Skeletal muscle tissue (tissue), 4 donors: ENCODE results near the gene TXLNA. TPM values are rescaled to one million over a fixed set of nuclear protein-coding genes. Genes with fewer than 3 reads are reported as not detected.
"Not testable (repeated sequence)": the region's sequence is repeated elsewhere in the genome, so short reads cannot be mapped to it uniquely, and the experiment has no call there.

Source experiments
- H3K27ac ChIP-seq: one replicate; pipeline ENCODE4 v1.7.0; 2013; ENCODE audit warnings: mild to moderate bottlenecking, low read depth, low read length, inconsistent platforms
- H3K27me3 ChIP-seq, 3 donors: one replicate each; pipeline ENCODE4 v1.7.0; 2013; ENCODE audit warnings: low read length in 3 of 3; ENCODE audit not compliant: control insufficient read depth in 3 of 3, insufficient read depth in 3 of 3
- H3K36me3 ChIP-seq, 3 donors: one replicate each; pipeline ENCODE4 v1.7.0; 2013; ENCODE audit warnings: low read length in 3 of 3; ENCODE audit not compliant: control insufficient read depth in 3 of 3, insufficient read depth in 3 of 3
- H3K4me1 ChIP-seq, 3 donors: one replicate each; pipeline ENCODE4 v1.7.0; 2013; ENCODE audit warnings: low read length in 3 of 3, mild to moderate bottlenecking in 3 of 3; ENCODE audit not compliant: control insufficient read depth in 3 of 3, insufficient read depth in 3 of 3
- H3K4me3 ChIP-seq, 3 donors: one replicate each; pipeline ENCODE4 v1.7.0; 2013; ENCODE audit warnings: low read length in 3 of 3
- H3K9ac ChIP-seq, 3 donors: one replicate each; pipeline ENCODE4 v1.7.0; 2013; ENCODE audit warnings: low read length in 3 of 3, mild to moderate bottlenecking in 3 of 3, moderate library complexity in 2 of 3, low read depth in 1 of 3
- H3K9me3 ChIP-seq, 3 donors: one replicate each; pipeline ENCODE4 v1.7.0; 2013; ENCODE audit warnings: low read length in 3 of 3; ENCODE audit not compliant: control insufficient read depth in 3 of 3
- total RNA-seq: library from RNA; depleted of rRNA; stranded (reverse); fragments of >200 nt; gene quantifications from one replicate; pipeline ENCODE4 v1.2.3, GENCODE V29; 2014
- donor health status: Osteomylitis.

The TXLNA gene
- total RNA-seq, 1 donor from 2014 or later = 30.8 TPM

- H3K9me3 ChIP-seq = no peaks in the 10 kb centered on the region
- H3K9ac ChIP-seq = no peak overlapping the region
- H3K4me1 ChIP-seq = peaks cover 9 to 14% (median 14%) of the 10 kb centered on the region in 3 donors
- peaks cover 7 to 15% (median 8%) of the 10 kb centered on the region in 3 donors for H3K36me3 ChIP-seq
- H3K27ac ChIP-seq = peak overlapping the region; percentile 15
- no peak overlapping the region for H3K4me3 ChIP-seq
- no peaks in the 10 kb centered on the region for H3K27me3 ChIP-seq
Observed at GRCh38 chr1:32151319-32151787, 28.1 kb upstream of the TXLNA start.

GRCh38 chr1:32159189-32159588 is 20.3 kb upstream of the TXLNA start:
- peaks cover 51 to 80% (median 76%) of the 10 kb centered on the region in 3 donors for H3K36me3 ChIP-seq
- no peak overlapping the region for H3K9ac ChIP-seq

GRCh38 chr1:32163405-32163804 is 16.1 kb upstream of the TXLNA start:
- no peaks in the 10 kb centered on the region for H3K9me3 ChIP-seq
- H3K4me3 ChIP-seq = no peak overlapping the region
- peaks cover 0 to 6% (median 3%) of the 10 kb centered on the region in 3 donors for H3K4me1 ChIP-seq
- H3K27ac ChIP-seq = no peak overlapping the region
- H3K27me3 ChIP-seq = no peaks in the 10 kb centered on the region
- H3K36me3 ChIP-seq = peaks cover 40 to 67% (median 64%) of the 10 kb centered on the region in 3 donors
- no peak overlapping the region for H3K9ac ChIP-seq

More at GRCh38 chr1:32159189-32159588, 20.3 kb upstream of the TXLNA start:
- Histone ChIP-seq H3K4me1 (no peaks in the 10 kb centered on the region), H3K4me3 (no peak overlapping the region), H3K27ac (no peak overlapping the region), H3K27me3 (no peaks in the 10 kb centered on the region), H3K9me3 (no peaks in the 10 kb centered on the region)

- not testable (repeated sequence) for H3K4me3 ChIP-seq, H3K27me3 ChIP-seq, H3K27ac ChIP-seq, H3K9ac ChIP-seq, H3K4me1 ChIP-seq, H3K9me3 ChIP-seq
- peaks cover 43 to 66% (median 65%) of the 10 kb centered on the region in 3 donors for H3K36me3 ChIP-seq
Observed at GRCh38 chr1:32165633-32166032, 13.8 kb upstream of the TXLNA start.

- Histone ChIP-seq H3K36me3 (peaks cover 37 to 66% (median 65%) of the 10 kb centered on the region in 3 donors), H3K9me3 (no peaks in the 10 kb centered on the region)
Observed at GRCh38 chr1:32170991-32171390, 8.5 kb upstream of the TXLNA start.

GRCh38 chr1:32172621-32173245 is 6.7 kb upstream of the TXLNA start:
- Histone ChIP-seq H3K9ac (no peak overlapping the region), H3K36me3 (peaks cover 31 to 56% (median 55%) of the 10 kb centered on the region in 3 donors), H3K4me3 (no peak overlapping the region), H3K27me3 (no peaks in the 10 kb centered on the region), H3K4me1 (no peaks in the 10 kb centered on the region), H3K9me3 (no peaks in the 10 kb centered on the region), H3K27ac (no peak overlapping the region)

More at GRCh38 chr1:32170991-32171390, 8.5 kb upstream of the TXLNA start:
- Histone ChIP-seq H3K4me1 (peaks cover 0 to under 1% (median 0%) of the 10 kb centered on the region in 3 donors), H3K27ac (no peak overlapping the region), H3K9ac (no peak overlapping the region), H3K4me3 (no peak overlapping the region), H3K27me3 (no peaks in the 10 kb centered on the region)

- H3K27ac ChIP-seq = peak overlapping the region; percentile 96
- H3K27me3 ChIP-seq = no peaks in the 10 kb centered on the region
- H3K9me3 ChIP-seq = no peaks in the 10 kb centered on the region
- H3K9ac ChIP-seq = peak overlapping the region; percentile 92 to 97 (median 95)
- H3K36me3 ChIP-seq = peaks cover 6 to 18% (median 16%) of the 10 kb centered on the region in 3 donors
- peaks cover 27 to 33% (median 28%) of the 10 kb centered on the region in 3 donors for H3K4me1 ChIP-seq
- H3K4me3 ChIP-seq = peak overlapping the region; percentile 83 to 92 (median 88)
Observed at GRCh38 chr1:32178380-32179192, 889 bp upstream of the TXLNA start.

GRCh38 chr1:32179193-32179442 is 357 bp upstream of the TXLNA start:
- Histone ChIP-seq H3K27me3 (no peaks in the 10 kb centered on the region), H3K4me1 (peaks cover 29 to 36% (median 30%) of the 10 kb centered on the region in 3 donors), H3K9ac (peak overlapping the region; percentile 92 to 97 (median 95)), H3K4me3 (peak overlapping the region; percentile 83 to 92 (median 88)), H3K36me3 (peaks cover 6 to 21% (median 14%) of the 10 kb centered on the region in 3 donors), H3K27ac (peak overlapping the region; percentile 96), H3K9me3 (no peaks in the 10 kb centered on the region)

GRCh38 chr1:32180186-32181060 is 948 bp downstream of the TXLNA start:
- Histone ChIP-seq H3K27me3 (no peaks in the 10 kb centered on the region), H3K9ac (peak overlapping the region; percentile 89 to 97 (median 92)), H3K4me1 (peaks cover 37 to 46% (median 38%) of the 10 kb centered on the region in 3 donors), H3K27ac (peak overlapping the region; percentile 96), H3K36me3 (peaks cover 13 to 25% (median 22%) of the 10 kb centered on the region in 3 donors), H3K9me3 (no peaks in the 10 kb centered on the region), H3K4me3 (peak overlapping the region; percentile 80 to 88 (median 83))
